ENCODE data around the gene TRAF3. TPM values are rescaled to one million over a fixed set of nuclear protein-coding genes. Genes with fewer than 3 reads are reported as not detected.

The TRAF3 gene
- total and polyA plus RNA-seq, 4 donors: 2.1 to 12.0 (median 5.2) TPM

GRCh38 chr14:102867826-102868580 is 90.8 kb downstream of the TRAF3 start:
- no peak overlapping the region for H3K4me3 ChIP-seq (ENCODE audit: low read depth in 1 of 3, low read length in 3 of 3)
- H3K27ac ChIP-seq (ENCODE audit: low read depth in 1 of 2, low read length in 2 of 2): no peak overlapping the region
- no peaks in the 10 kb centered on the region for H3K36me3 ChIP-seq (ENCODE audit: control insufficient read depth in 4 of 4, insufficient read depth in 3 of 4, low read depth in 1 of 4, low read length in 3 of 4)
- no peaks in the 10 kb centered on the region for H3K9me3 ChIP-seq (ENCODE audit: control insufficient read depth in 4 of 4, low read length in 3 of 4)
- H3K27me3 ChIP-seq (ENCODE audit: control insufficient read depth in 4 of 4, insufficient read depth in 4 of 4, low read length in 3 of 4): no peaks in the 10 kb centered on the region
- no peak for TF ChIP-seq ATF3 (IDR thresholded peaks at IDR 0.05)
- H3K9ac ChIP-seq (ENCODE audit: low read depth in 1 of 2, low read length in 2 of 2): no peak overlapping the region
- 88% methylated on average over 15 of the region's 15 CpGs for WGBS
- no peak for DNase-seq (ENCODE audit: low spot score)
- H3K4me1 ChIP-seq (ENCODE audit: control insufficient read depth in 4 of 4, insufficient read depth in 4 of 4, low read length in 3 of 4): peaks cover 11 to 34% (median 28%) of the 10 kb centered on the region in 4 donors

GRCh38 chr14:102868956-102869547 is 91.8 kb downstream of the TRAF3 start:
- H3K27me3 ChIP-seq (ENCODE audit: control insufficient read depth in 4 of 4, insufficient read depth in 4 of 4, low read length in 3 of 4): no peaks in the 10 kb centered on the region
- DNase-seq (ENCODE audit: low spot score): no peak
- no peak for TF ChIP-seq ZBTB33 (IDR thresholded peaks at IDR 0.05)
- TF ChIP-seq FOXA2 (IDR thresholded peaks at IDR 0.05): no peak
- TF ChIP-seq MAX (IDR thresholded peaks at IDR 0.05): no peak
- no peak for TF ChIP-seq FOXA1 (IDR thresholded peaks at IDR 0.05)
- no peak for TF ChIP-seq RAD21 (IDR thresholded peaks at IDR 0.05)
- TF ChIP-seq ATF3 (IDR thresholded peaks at IDR 0.05): no peak
- no peak for TF ChIP-seq REST (IDR thresholded peaks at IDR 0.05)
- no peak for TF ChIP-seq RXRA (IDR thresholded peaks at IDR 0.05)
- TF ChIP-seq HNF4A (conservative IDR thresholded peaks at IDR 0.05): no peak
- no peak for TF ChIP-seq TAF1 (conservative IDR thresholded peaks at IDR 0.05)
- no peak for TF ChIP-seq EGR1 (IDR thresholded peaks at IDR 0.05; ENCODE audit: low read depth in 2 of 2)
- TF ChIP-seq JUND (IDR thresholded peaks at IDR 0.05): no peak
- TF ChIP-seq HNF4G (IDR thresholded peaks at IDR 0.05): no peak
- TF ChIP-seq SP1 (IDR thresholded peaks at IDR 0.05): no peak
- no peak for TF ChIP-seq CTCF (IDR thresholded peaks at IDR 0.05; ENCODE audit: low read depth, low read length, missing input control)
- TF ChIP-seq NR2F2 (IDR thresholded peaks at IDR 0.05): no peak
- TF ChIP-seq YY1 (IDR thresholded peaks at IDR 0.05): no peak
- H3K4me1 ChIP-seq (ENCODE audit: control insufficient read depth in 4 of 4, insufficient read depth in 4 of 4, low read length in 3 of 4): peaks cover 14 to 40% (median 37%) of the 10 kb centered on the region in 4 donors
- H3K4me3 ChIP-seq (ENCODE audit: low read depth in 1 of 3, low read length in 3 of 3): no peak overlapping the region
- H3K9ac ChIP-seq (ENCODE audit: low read depth in 1 of 2, low read length in 2 of 2): no peak overlapping the region
- WGBS: 96% methylated on average over 8 of the region's 8 CpGs
- H3K36me3 ChIP-seq (ENCODE audit: control insufficient read depth in 4 of 4, insufficient read depth in 3 of 4, low read depth in 1 of 4, low read length in 3 of 4): no peaks in the 10 kb centered on the region
- no peak overlapping the region for H3K27ac ChIP-seq (ENCODE audit: low read depth in 1 of 2, low read length in 2 of 2)
- no peaks in the 10 kb centered on the region for H3K9me3 ChIP-seq (ENCODE audit: control insufficient read depth in 4 of 4, low read length in 3 of 4)

All from liver (tissue), 9 donors.